ENCODE results near the gene LSG1.

Gene LSG1

GRCh38 chr3:194671900-194672808 is at the start of gene LSG1:
LSG1 (minus strand) TSS chr3:194672191; CDS start chr3:194672162, 29 bp downstream.
- peak; percentile 99 for DNase-seq

- DNase-seq, result peak; percentile 100
These were observed 48.1 kb upstream of the LSG1 start for GRCh38 chr3:194720048-194720447.

GRCh38 chr3:194718079-194718478 is 46.1 kb upstream of the LSG1 start:
- DNase-seq, result no peak

GRCh38 chr3:194715022-194715800 is 43.2 kb upstream of the LSG1 start:
- no peak for DNase-seq

GRCh38 chr3:194714564-194714963 is 42.6 kb upstream of the LSG1 start:
- DNase-seq, result no peak

GRCh38 chr3:194714137-194714455 is 42.1 kb upstream of the LSG1 start:
- no peak for DNase-seq

- DNase-seq, result no peak
These were observed 41.5 kb upstream of the LSG1 start for GRCh38 chr3:194713299-194714136.

GRCh38 chr3:194711913-194712312 is 39.9 kb upstream of the LSG1 start:
- no peak for DNase-seq

- no peak for DNase-seq
These were observed 39.3 kb upstream of the LSG1 start for GRCh38 chr3:194711286-194711685.

GRCh38 chr3:194707147-194707540 is 35.2 kb upstream of the LSG1 start:
- no peak for DNase-seq

- DNase-seq, result no peak
These were observed 33.8 kb upstream of the LSG1 start for GRCh38 chr3:194705761-194706160.

GRCh38 chr3:194705227-194705626 is 33.2 kb upstream of the LSG1 start:
- no peak for DNase-seq

- DNase-seq, result peak; percentile 28
These were observed 30.6 kb upstream of the LSG1 start for GRCh38 chr3:194702545-194702944.

- no peak for DNase-seq
These were observed 24.7 kb upstream of the LSG1 start for GRCh38 chr3:194696702-194697101.

- DNase-seq, result peak; percentile 86
These were observed 19.7 kb upstream of the LSG1 start for GRCh38 chr3:194691481-194692283.

- DNase-seq, result peak; percentile 93
These were observed 18.7 kb upstream of the LSG1 start for GRCh38 chr3:194690501-194691372.

GRCh38 chr3:194689493-194689944 is 17.5 kb upstream of the LSG1 start:
- DNase-seq, result no peak

GRCh38 chr3:194688946-194689345 is 17.0 kb upstream of the LSG1 start:
- no peak for DNase-seq

GRCh38 chr3:194688200-194688740 is 16.3 kb upstream of the LSG1 start:
- no peak for DNase-seq

GRCh38 chr3:194687638-194688199 is 15.7 kb upstream of the LSG1 start:
- peak; percentile 84 for DNase-seq

Data from DMS79 treated with DMSO at 0.1 percent for 48 hours (cell line).